HFFc6 (cell line): ENCODE measurements around the gene PDHA1. TPM values are rescaled to one million over a fixed set of nuclear protein-coding genes. Genes with fewer than 3 reads are reported as not detected.

Experiments used
- DNase-seq: peaks from one replicate; pipeline ENCODE4 v3.0.0-alpha.2; 2018
- H3K27ac Mint-ChIP-seq: 2 replicates; pipeline ENCODE4 v1.8.0; 2020; ENCODE audit warnings: mild to moderate bottlenecking, mixed read lengths
- H3K27me3 Mint-ChIP-seq: 2 replicates; pipeline ENCODE4 v1.8.0; 2021; ENCODE audit warnings: mild to moderate bottlenecking, moderate library complexity, mixed read lengths; ENCODE audit not compliant: insufficient read depth
- H3K36me3 Mint-ChIP-seq: 2 replicates; pipeline ENCODE4 v1.8.0; 2021; ENCODE audit warnings: low read depth, mixed read lengths
- H3K4me1 Mint-ChIP-seq: 2 replicates; pipeline ENCODE4 v1.8.0; 2020; ENCODE audit warnings: low read depth, mixed read lengths
- H3K4me3 Mint-ChIP-seq: 2 replicates; pipeline ENCODE4 v1.8.0; 2020; ENCODE audit warnings: mild to moderate bottlenecking, moderate library complexity, mixed read lengths
- H3K9me3 Mint-ChIP-seq: 2 replicates; pipeline ENCODE4 v1.8.0; 2020; ENCODE audit warnings: mild to moderate bottlenecking, mixed read lengths
- CTCF ChIP-seq: fragments of 200-600 bp; sonication (generic); IDR thresholded peaks from 2 replicates; pipeline ENCODE4 v1.5.0; 2021; ENCODE audit warnings: antibody characterized with exemption, mild to moderate bottlenecking
- long read RNA-seq: library from polyadenylated mRNA; unstranded; transcript quantifications from one replicate; pipeline ENCODE4 v2.0.0, GENCODE V29; 2019
- total RNA-seq, 6 experiments: library from RNA; stranded (reverse); fragmentation: NEBNext Ultra II Directional; extraction: Animal tissue kit (Norgen Biotek cat#: 25700); gene quantifications; 2 replicates in 1 of 6; 3 replicates in 5 of 6; pipeline ENCODE4 v1.2.3, GENCODE V29; 2021

Gene PDHA1
- 100 to 1,000 TPM; 153 to 182 (median 162) TPM for total RNA-seq
- long read RNA-seq, transcript PDHA1-206 (11 exons, 3,310 nt): major isoform, 116 of 137 reads
- long read RNA-seq, transcript PDHA1-212 (10 exons, 3,277 nt): minor isoform, 7 of 137 reads
- long read RNA-seq, partial matches to known transcripts: 6 of 137 reads
- long read RNA-seq, other reads (novel, unspliced or antisense): 3 of 137 reads

GRCh38 chrX:19343535-19344408, at the start of gene PDHA1:
TSS of gene PDHA1 (plus strand) at chrX:19343927. CDS start at chrX:19344038, 111 bp downstream.
- no peak for TF ChIP-seq CTCF
- H3K4me3 Mint-ChIP-seq: peak within 1 kb of the TSS; percentile 87
- no peaks in the 10 kb centered on the region for H3K27me3 Mint-ChIP-seq
- peaks cover 25% of the 10 kb centered on the region for H3K4me1 Mint-ChIP-seq
- H3K9me3 Mint-ChIP-seq: no peaks in the 10 kb centered on the region
- peak within 1 kb of the TSS; percentile 84 for H3K27ac Mint-ChIP-seq
- H3K36me3 Mint-ChIP-seq: no peaks in the 10 kb centered on the region
- DNase-seq: peak; percentile 84

GRCh38 chrX:19303256-19303880, 40.4 kb upstream of the PDHA1 start:
- no peak overlapping the region for H3K27ac Mint-ChIP-seq
- H3K4me3 Mint-ChIP-seq: no peak overlapping the region
- H3K36me3 Mint-ChIP-seq: no peaks in the 10 kb centered on the region
- no peak for TF ChIP-seq CTCF
- DNase-seq: peak; percentile 19
- H3K9me3 Mint-ChIP-seq: no peaks in the 10 kb centered on the region
- no peaks in the 10 kb centered on the region for H3K27me3 Mint-ChIP-seq
- H3K4me1 Mint-ChIP-seq: no peaks in the 10 kb centered on the region; the same call in 1 of the 2 replicates

- Mint-ChIP-seq H3K27ac (no peak overlapping the region), H3K36me3 (no peaks in the 10 kb centered on the region), H3K9me3 (no peaks in the 10 kb centered on the region), H3K4me1 (no peaks in the 10 kb centered on the region), H3K4me3 (no peak overlapping the region), H3K27me3 (peaks cover 1% of the 10 kb centered on the region)
- no peak for TF ChIP-seq CTCF
- DNase-seq: no peak
Observed at GRCh38 chrX:19326567-19326966, 17.2 kb upstream of the PDHA1 start.

GRCh38 chrX:19331831-19332230, 11.9 kb upstream of the PDHA1 start:
- Mint-ChIP-seq H3K27ac (no peak overlapping the region), H3K9me3 (no peaks in the 10 kb centered on the region), H3K4me3 (no peak overlapping the region), H3K36me3 (no peaks in the 10 kb centered on the region), H3K4me1 (no peaks in the 10 kb centered on the region), H3K27me3 (peaks cover 2% of the 10 kb centered on the region)
- no peak for TF ChIP-seq CTCF
- DNase-seq: no peak

- no peaks in the 10 kb centered on the region for H3K36me3 Mint-ChIP-seq
- TF ChIP-seq CTCF: no peak
- no peak overlapping the region for H3K27ac Mint-ChIP-seq
- no peaks in the 10 kb centered on the region for H3K4me1 Mint-ChIP-seq
- no peak for DNase-seq
- peaks cover 2% of the 10 kb centered on the region for H3K27me3 Mint-ChIP-seq
- H3K9me3 Mint-ChIP-seq: no peaks in the 10 kb centered on the region
- H3K4me3 Mint-ChIP-seq: no peak overlapping the region
Observed at GRCh38 chrX:19332983-19333382, 10.7 kb upstream of the PDHA1 start.
